ENCODE measurements around the gene HEATR5B.

DNA sequence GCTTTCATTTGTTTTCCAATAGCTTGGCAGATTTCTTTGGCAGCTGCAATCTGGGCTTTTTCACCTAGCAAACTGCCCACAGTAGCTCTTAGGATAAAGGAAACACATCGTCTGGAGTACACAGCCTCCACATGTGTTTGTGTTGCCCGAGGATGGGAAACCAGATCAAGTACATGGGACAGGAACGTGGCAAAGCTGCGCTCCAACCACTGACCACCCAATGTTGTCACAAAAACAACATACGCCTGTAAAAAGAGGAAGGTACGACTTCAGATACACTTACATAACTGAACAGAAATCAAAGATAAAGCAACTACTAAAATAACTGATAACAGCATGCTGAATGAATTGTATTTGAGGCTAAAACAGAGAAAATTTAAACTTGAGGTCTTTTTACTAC lies 15.5 kb downstream of the HEATR5B start:
- no peak for TF ChIP-seq CTCF (IDR thresholded peaks at IDR 0.05)
- TF ChIP-seq POLR2A (IDR thresholded peaks at IDR 0.05), result no peak
